ENCODE results near the gene TRAF7.
"Not testable (repeated sequence)": the region's sequence is repeated elsewhere in the genome, so short reads cannot be mapped to it uniquely, and the experiment has no call there.

TRAF7 gene

GRCh38 chr16:2155091-2155950 is at the start of gene TRAF7:
Gene TRAF7, plus strand, starts transcription at chr16:2155782. Its CDS starts 8,139 bp downstream, at chr16:2163921.
- DNase-seq (ENCODE audit: low spot score), result peak; percentile 98

- not testable (repeated sequence) for DNase-seq (ENCODE audit: low spot score)
Measured at GRCh38 chr16:2106211-2106610, 49.4 kb upstream of the TRAF7 start.

- not testable (repeated sequence) for DNase-seq (ENCODE audit: low spot score)
Measured at GRCh38 chr16:2107121-2107790, 48.3 kb upstream of the TRAF7 start.

- DNase-seq (ENCODE audit: low spot score), result not testable (repeated sequence)
Measured at GRCh38 chr16:2107791-2108125, 47.8 kb upstream of the TRAF7 start.

GRCh38 chr16:2108446-2109270 is 46.9 kb upstream of the TRAF7 start:
- not testable (repeated sequence) for DNase-seq (ENCODE audit: low spot score)

GRCh38 chr16:2109271-2109580 is 46.4 kb upstream of the TRAF7 start:
- not testable (repeated sequence) for DNase-seq (ENCODE audit: low spot score)

- not testable (repeated sequence) for DNase-seq (ENCODE audit: low spot score)
Measured at GRCh38 chr16:2109872-2110271, 45.7 kb upstream of the TRAF7 start.

GRCh38 chr16:2110332-2111008 is 45.1 kb upstream of the TRAF7 start:
- DNase-seq (ENCODE audit: low spot score), result not testable (repeated sequence)

GRCh38 chr16:2111009-2111353 is 44.6 kb upstream of the TRAF7 start:
- DNase-seq (ENCODE audit: low spot score), result not testable (repeated sequence)

GRCh38 chr16:2111412-2112335 is 43.9 kb upstream of the TRAF7 start:
- not testable (repeated sequence) for DNase-seq (ENCODE audit: low spot score)

GRCh38 chr16:2112539-2113106 is 43.0 kb upstream of the TRAF7 start:
- DNase-seq (ENCODE audit: low spot score), result not testable (repeated sequence)

GRCh38 chr16:2114225-2114624 is 41.4 kb upstream of the TRAF7 start:
- DNase-seq (ENCODE audit: low spot score), result not testable (repeated sequence)

GRCh38 chr16:2114885-2115590 is 40.5 kb upstream of the TRAF7 start:
- DNase-seq (ENCODE audit: low spot score), result not testable (repeated sequence)

GRCh38 chr16:2115591-2115973 is 40.0 kb upstream of the TRAF7 start:
- DNase-seq (ENCODE audit: low spot score), result no peak

- not testable (repeated sequence) for DNase-seq (ENCODE audit: low spot score)
Measured at GRCh38 chr16:2116428-2116827, 39.2 kb upstream of the TRAF7 start.

- not testable (repeated sequence) for DNase-seq (ENCODE audit: low spot score)
Measured at GRCh38 chr16:2117341-2117740, 38.2 kb upstream of the TRAF7 start.

- not testable (repeated sequence) for DNase-seq (ENCODE audit: low spot score)
Measured at GRCh38 chr16:2117960-2118722, 37.4 kb upstream of the TRAF7 start.

GRCh38 chr16:2121325-2121724 is 34.3 kb upstream of the TRAF7 start:
- DNase-seq (ENCODE audit: low spot score), result not testable (repeated sequence)

- no peak for DNase-seq (ENCODE audit: low spot score)
Measured at GRCh38 chr16:2121853-2122252, 33.7 kb upstream of the TRAF7 start.

Data from left forelimb (tissue), 1 donor.